OCI-LY7 (cell line): ENCODE data around the gene CKM.

Source experiments
- EZH2phosphoT487 ChIP-seq: fragments of 200-600 bp; sonication (generic); IDR thresholded peaks from 2 replicates; pipeline ENCODE4 v1.6.1; 2018; ENCODE audit warnings: low read depth, borderline replicate concordance, mild to moderate bottlenecking, mixed run types, antibody characterized with exemption, low read length, moderate library complexity, mixed read lengths
- TF ChIP-seq, protein P1 (sequence below): fragments of 200-600 bp; sonication (generic); conservative IDR thresholded peaks from 2 replicates; pipeline ENCODE4 v1.5.1; 2014; ENCODE audit warnings: mild to moderate bottlenecking, antibody characterized with exemption, low read length, moderate library complexity, mixed read lengths

- TF ChIP-seq, protein P1, sequence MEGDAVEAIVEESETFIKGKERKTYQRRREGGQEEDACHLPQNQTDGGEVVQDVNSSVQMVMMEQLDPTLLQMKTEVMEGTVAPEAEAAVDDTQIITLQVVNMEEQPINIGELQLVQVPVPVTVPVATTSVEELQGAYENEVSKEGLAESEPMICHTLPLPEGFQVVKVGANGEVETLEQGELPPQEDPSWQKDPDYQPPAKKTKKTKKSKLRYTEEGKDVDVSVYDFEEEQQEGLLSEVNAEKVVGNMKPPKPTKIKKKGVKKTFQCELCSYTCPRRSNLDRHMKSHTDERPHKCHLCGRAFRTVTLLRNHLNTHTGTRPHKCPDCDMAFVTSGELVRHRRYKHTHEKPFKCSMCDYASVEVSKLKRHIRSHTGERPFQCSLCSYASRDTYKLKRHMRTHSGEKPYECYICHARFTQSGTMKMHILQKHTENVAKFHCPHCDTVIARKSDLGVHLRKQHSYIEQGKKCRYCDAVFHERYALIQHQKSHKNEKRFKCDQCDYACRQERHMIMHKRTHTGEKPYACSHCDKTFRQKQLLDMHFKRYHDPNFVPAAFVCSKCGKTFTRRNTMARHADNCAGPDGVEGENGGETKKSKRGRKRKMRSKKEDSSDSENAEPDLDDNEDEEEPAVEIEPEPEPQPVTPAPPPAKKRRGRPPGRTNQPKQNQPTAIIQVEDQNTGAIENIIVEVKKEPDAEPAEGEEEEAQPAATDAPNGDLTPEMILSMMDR: no peak
- no peak for TF ChIP-seq EZH2phosphoT487
Measured at GRCh38 chr19:45354241-45354842, 31.7 kb upstream of the CKM start.
